ENCODE results near the gene SGCB.
"Not testable (repeated sequence)": the region's sequence is repeated elsewhere in the genome, so short reads cannot be mapped to it uniquely, and the experiment has no call there.

Gene SGCB

GRCh38 chr4:52038103-52038912 is at the start of gene SGCB:
SGCB (minus strand) TSS chr4:52038299; CDS start chr4:52038259, 40 bp downstream.
- DNase-seq (ENCODE audit: low read depth in 2 of 2) = peak; percentile 25 to 28

- not testable (repeated sequence) for DNase-seq (ENCODE audit: low read depth in 2 of 2)
Measured at GRCh38 chr4:52086425-52086824, 48.3 kb upstream of the SGCB start.

GRCh38 chr4:52081216-52081615 is 43.1 kb upstream of the SGCB start:
- no peak for DNase-seq (ENCODE audit: low read depth in 2 of 2)

DNA sequence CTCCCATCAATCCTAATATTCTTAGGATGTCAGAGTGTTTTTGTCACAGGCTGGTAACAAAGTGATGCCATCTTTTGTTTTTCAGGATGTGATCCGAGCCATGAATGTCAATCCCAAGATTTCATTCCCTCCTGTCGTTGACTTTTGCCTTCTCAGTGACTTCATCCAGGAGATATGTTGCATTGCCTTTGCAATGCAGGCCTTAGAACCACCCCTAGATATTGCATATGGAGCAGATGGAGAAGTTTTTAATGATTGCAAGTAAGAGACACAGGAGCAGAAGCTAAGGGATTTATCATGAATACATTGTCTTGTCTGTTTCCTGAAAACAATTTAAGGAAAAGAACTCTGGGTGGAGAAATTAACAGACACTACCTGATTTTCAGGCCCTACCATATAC is 41.6 kb upstream of the SGCB start:
- no peak for DNase-seq (ENCODE audit: low read depth in 2 of 2)

GRCh38 chr4:52076731-52077130 is 38.6 kb upstream of the SGCB start:
- DNase-seq (ENCODE audit: low read depth in 2 of 2) = no peak

DNA sequence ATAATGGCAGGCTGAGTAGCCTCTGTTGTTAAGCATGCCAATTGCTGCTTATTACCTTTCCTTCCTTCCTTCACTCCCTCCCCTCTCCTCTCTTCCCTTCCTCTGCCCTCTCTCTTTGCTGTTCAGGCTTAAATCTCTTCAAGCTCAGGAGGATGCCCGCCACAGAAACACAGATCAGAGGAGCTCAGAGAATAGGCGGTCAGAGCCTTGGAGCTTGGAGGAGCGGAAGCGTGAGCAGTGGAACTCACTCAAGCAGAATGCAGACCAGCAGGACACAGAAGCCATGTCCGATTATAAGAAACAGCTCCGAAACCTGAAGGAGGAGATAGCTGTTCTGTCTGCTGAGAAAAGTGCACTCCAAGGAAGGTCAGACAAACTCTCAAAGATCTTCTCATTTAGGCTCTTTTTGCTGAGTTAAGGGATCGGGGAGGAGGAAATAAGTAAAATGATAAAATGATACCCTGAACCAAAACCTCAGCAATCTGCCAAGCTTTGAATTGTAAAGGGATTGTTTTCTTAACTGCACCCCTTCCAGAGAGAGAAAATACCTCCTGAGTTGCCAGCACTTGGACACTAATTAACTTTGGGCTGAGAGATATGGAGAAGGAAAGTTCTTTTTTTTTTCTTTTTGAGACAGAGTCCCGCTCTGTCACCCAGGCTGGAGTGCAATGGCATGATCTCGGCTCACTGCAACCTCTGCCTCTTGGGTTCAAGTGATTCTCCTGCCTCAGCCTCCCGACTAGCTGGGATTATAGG is 33.9 kb upstream of the SGCB start:
- no peak for DNase-seq (ENCODE audit: low read depth in 2 of 2)

GRCh38 chr4:52069571-52069970 is 31.5 kb upstream of the SGCB start:
- DNase-seq (ENCODE audit: low read depth in 2 of 2) = peak; percentile 13 to 16

GRCh38 chr4:52059372-52059771 is 21.3 kb upstream of the SGCB start:
- peak in 1 of 2 experiments; percentile 23 for DNase-seq (ENCODE audit: low read depth in 2 of 2)

DNA sequence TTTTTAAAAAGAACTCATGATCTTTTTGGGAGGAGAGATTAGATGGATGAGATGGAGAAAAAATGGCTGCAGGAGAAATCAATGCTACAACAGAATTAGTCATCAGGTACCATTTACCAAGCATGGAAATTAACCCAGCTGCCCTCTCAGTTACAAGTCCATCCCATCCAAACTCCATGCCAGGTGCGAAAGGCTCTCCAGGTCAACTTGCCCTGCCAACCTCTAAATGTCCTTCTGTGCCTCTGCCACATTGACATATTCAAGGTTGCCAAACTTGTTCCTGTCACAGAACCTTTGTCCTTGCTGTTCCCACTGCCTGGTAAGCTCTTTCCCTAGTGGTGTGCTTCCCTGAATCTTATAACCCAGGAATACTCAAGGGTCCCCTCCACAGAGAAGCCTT is 20.2 kb upstream of the SGCB start:
- no peak for DNase-seq (ENCODE audit: low read depth in 2 of 2)

DNA sequence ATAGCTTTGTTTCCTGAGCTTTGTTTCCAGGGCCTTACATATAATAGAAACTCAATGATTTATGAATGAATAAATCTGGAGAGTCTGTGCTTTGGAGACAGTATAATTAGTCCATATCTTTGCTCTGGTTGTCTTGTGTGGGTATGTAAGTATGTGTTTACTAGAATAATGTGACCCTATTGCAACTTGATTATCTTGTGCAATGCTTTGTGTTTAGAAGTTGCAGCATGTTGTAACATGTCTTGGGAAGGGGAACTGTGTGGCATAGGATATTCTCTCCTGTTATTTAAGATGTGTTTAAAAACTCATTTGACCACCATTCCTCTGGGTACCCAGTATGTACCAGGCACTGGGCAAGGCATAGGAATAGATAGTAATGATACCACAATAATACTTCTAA is 19.1 kb upstream of the SGCB start:
- no peak for DNase-seq (ENCODE audit: low read depth in 2 of 2)

DNA sequence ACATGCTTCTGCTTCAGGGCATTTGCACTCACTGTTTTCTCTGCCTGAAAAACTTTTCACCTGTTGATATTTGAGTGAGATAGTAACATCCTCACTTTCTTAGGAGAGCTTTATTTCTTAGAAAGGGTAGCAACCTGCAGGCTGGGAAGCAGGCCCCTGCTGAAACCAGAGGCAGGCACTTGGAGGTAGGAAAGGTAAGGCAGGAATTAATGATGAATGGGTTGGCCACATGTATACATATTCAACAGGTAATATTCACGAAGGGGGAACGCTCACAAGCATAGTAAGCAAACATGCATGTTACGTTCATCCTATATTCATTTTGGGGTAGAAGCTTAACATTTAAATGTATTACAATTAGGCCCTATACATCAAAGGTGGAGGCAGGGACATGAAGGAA is 16.2 kb upstream of the SGCB start:
- no peak for DNase-seq (ENCODE audit: low read depth in 2 of 2)

DNA sequence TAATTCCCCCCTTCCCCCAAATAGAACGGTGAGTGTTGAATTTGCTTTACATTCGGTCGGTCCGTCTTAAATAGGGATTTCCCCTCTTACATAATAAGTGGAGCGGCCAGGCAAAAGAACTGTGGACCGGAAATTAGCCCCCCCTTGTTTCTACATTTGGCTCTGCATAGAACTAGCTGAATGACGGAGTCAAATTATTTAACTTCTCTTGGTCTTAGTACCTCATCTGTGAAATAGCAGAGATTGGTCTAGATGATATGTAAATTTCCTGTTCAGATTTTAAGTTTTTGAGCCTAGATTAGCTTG is 14.3 kb upstream of the SGCB start:
- DNase-seq (ENCODE audit: low read depth in 2 of 2) = no peak

DNA sequence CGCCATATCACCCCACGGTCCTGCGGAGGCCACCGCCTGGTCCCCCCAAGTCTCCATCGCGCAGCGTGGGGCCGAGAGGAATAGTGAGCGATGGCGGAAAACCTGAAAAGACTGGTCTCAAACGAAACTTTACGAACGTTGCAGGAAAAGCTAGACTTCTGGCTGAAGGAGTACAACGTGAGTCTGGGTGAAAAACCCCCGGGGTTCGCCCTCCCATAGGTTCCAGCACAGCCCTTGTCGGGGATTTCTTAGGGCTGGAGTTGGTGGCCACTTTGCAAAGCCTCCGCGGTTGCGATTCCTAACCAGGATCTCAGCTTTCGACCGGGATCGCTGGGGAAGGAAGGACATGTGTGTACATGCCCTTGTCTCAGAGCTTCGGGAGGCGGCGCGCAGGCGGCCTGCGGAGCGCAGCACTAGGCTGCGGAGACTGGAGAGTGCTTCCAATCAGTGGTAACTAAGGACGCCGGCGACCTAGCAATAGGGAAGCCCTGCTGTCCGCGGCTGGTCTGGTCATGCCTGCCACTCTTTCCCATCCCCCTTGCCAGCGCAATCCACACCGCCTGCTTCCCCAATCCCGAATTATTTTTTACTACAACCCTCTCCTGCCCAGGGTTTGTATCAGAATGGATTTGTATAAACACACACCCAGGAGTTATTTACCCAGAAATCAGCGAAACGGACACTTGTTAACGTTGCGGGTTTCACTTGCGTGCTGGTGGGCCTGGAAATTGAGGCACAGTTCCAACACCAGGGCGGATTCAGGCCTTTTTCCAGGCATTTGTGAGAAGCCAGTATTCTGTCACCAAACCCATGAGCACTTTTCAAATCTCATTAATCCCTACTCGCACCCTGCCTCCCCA is 13.7 kb upstream of the SGCB start:
- DNase-seq (ENCODE audit: low read depth in 2 of 2) = peak; percentile 63 to 67

DNA sequence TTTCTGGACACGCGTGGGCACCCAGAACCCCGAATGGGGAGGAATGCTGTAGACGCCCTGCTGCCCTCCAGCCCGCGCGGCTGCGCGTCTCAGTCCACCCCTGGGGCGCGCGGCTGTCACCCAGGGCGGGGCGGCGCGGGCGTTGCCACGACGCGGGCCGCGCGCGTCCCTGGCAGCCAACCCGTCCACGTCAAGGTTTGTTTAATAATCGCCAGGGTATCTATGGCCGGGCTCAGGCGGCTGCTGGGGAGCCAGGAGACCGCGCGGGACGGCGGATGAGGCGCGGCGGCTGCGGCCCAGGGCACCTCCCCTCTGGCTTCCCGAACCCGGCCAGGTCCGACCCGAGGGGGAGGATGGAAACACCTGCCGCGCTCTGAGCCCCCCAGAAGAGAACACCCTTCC is 13.1 kb upstream of the SGCB start, which contains the start of gene SPATA18:
Gene SPATA18, plus strand, starts transcription at position 92 of the 402 bp plus-strand sequence. CDS start 401 bp downstream, outside the sequence.
- no peak for DNase-seq (ENCODE audit: low read depth in 2 of 2)

DNA sequence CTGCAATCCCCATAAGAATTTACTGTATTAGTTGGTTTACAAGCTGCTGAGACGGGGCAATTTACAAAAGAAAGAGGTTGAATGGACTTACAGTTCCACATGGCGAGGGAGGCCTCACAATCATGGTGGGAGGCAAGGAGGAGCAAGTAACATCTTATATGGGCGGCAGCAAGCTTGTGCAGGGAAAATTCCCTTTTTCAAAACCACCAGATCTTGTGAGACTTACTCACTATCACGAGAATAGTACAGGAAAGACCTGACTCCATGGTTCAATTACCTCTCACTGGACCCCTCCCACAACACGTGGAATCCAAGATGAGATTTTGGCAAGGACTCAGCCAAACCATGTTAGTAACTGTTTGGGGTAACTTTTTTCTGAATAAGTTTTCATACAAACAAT is 11.2 kb upstream of the SGCB start:
- no peak for DNase-seq (ENCODE audit: low read depth in 2 of 2)

DNA sequence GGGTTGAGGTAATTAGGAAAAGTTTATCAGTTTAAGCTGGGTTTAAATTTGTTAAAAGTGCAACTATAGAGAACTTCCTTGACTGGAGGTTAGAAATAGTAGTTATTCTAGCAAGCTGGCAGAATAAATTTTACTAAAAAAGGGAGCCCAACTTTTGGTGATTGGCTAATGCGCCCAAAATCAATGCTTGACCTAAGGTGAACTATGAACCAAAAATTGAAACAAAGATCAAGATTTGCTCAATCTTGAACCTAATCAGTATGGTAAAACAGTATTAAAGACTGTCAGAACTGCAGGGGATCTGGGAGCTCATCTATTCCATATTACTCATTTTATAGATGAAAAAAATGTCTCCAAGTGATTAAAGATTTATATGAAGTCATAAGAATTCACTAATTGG is 6.9 kb upstream of the SGCB start:
- DNase-seq (ENCODE audit: low read depth in 2 of 2) = no peak

- DNase-seq (ENCODE audit: low read depth in 2 of 2) = no peak
Measured at GRCh38 chr4:52037689-52038102, 403 bp downstream of the SGCB start.

- no peak for DNase-seq (ENCODE audit: low read depth in 2 of 2)
Measured at GRCh38 chr4:52036886-52037530, 1.1 kb downstream of the SGCB start.

GRCh38 chr4:52035190-52035589 is 2.9 kb downstream of the SGCB start:
- DNase-seq (ENCODE audit: low read depth in 2 of 2) = no peak

DNA sequence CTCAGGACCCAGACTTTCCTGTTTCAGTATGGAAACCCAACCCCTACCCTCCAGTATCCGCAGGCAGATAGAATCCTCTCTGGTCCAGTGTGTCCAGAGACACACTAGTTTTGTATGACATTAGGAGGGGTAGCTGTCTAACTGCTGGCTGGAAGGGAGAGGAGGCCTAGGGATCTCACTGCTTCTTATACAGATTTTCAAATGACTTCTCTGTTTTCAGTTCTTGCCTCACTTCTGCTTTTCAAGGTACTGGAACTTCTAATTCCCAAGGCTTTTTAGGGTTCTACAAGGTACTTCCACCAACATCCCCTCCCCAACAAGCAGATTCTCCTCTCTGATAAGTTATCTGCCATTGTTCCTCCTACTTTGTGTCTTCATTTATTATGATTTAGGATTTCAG is 6.1 kb downstream of the SGCB start:
- no peak for DNase-seq (ENCODE audit: low read depth in 2 of 2)

DNA sequence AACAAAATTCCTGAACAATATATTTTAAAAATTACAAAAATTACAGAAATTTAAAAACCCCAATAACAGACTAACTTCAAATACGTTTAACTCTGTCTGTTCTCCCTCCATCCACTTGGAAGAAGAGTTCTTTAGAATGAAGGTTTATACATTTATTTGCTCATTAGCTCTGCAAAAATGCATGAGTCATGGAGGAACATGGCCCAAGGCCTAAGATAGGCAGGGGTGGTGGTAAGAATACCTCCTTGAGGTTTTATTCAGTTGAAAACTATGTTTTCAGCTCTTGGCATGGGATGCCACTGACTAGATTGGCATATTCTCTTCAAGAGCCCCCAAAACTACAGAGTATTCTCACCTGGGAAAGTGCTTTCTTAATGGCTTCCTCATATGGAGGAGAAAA is 9.1 kb downstream of the SGCB start:
- DNase-seq (ENCODE audit: low read depth in 2 of 2) = peak in 1 of 2 experiments; percentile 26
